ENCODE measurements around the gene ADAD1.
A peak's percentile ranks its signal among the peaks of the same experiment; 100 is the strongest.

DNA sequence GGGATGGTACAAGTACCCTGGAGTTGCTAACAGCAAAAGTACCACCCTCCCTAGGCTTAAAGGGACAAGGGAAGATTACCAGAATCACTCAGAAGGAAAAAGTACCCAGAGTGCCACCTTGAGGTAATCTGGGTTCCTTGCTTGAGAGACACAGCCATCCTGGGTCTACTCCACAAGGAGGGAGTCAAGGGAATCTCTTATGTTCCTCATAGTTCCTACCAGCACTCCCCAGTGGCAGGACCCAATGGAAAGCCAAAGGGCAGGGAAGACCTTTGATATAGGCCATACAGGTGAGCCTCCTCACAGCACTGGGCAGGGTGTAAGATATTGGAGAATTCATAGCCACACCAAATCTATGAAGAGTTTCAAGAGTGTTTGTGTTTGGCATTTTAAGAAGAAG is 72.0 kb downstream of the ADAD1 start:
- TF ChIP-seq, protein P1, sequence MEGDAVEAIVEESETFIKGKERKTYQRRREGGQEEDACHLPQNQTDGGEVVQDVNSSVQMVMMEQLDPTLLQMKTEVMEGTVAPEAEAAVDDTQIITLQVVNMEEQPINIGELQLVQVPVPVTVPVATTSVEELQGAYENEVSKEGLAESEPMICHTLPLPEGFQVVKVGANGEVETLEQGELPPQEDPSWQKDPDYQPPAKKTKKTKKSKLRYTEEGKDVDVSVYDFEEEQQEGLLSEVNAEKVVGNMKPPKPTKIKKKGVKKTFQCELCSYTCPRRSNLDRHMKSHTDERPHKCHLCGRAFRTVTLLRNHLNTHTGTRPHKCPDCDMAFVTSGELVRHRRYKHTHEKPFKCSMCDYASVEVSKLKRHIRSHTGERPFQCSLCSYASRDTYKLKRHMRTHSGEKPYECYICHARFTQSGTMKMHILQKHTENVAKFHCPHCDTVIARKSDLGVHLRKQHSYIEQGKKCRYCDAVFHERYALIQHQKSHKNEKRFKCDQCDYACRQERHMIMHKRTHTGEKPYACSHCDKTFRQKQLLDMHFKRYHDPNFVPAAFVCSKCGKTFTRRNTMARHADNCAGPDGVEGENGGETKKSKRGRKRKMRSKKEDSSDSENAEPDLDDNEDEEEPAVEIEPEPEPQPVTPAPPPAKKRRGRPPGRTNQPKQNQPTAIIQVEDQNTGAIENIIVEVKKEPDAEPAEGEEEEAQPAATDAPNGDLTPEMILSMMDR (IDR thresholded peaks at IDR 0.05; ENCODE audit: low read depth, low read length, poor library complexity, severe bottlenecking), result peak; percentile 27
- TF ChIP-seq EZH2phosphoT487 (IDR thresholded peaks at IDR 0.05; ENCODE audit: borderline replicate concordance, low read length), result no peak

Data from DOHH2 (cell line).